DND-41 (cell line): ENCODE results near the gene EFCAB13.

Experiments used
- EZH2 ChIP-seq: IDR thresholded peaks from 3 replicates; pipeline ENCODE4 v1.6.1; 2012; ENCODE audit warnings: borderline replicate concordance, low read depth, mild to moderate bottlenecking, moderate library complexity, low read length, inconsistent platforms; ENCODE audit not compliant: severe bottlenecking
- TF ChIP-seq, protein P1 (sequence below): IDR thresholded peaks from 2 replicates; pipeline ENCODE4 v1.5.1; 2012; ENCODE audit warnings: borderline replicate concordance, low read length, moderate library complexity, mild to moderate bottlenecking; ENCODE audit not compliant: poor library complexity, severe bottlenecking; ENCODE audit errors: extremely low read depth

- TF ChIP-seq, protein P1, sequence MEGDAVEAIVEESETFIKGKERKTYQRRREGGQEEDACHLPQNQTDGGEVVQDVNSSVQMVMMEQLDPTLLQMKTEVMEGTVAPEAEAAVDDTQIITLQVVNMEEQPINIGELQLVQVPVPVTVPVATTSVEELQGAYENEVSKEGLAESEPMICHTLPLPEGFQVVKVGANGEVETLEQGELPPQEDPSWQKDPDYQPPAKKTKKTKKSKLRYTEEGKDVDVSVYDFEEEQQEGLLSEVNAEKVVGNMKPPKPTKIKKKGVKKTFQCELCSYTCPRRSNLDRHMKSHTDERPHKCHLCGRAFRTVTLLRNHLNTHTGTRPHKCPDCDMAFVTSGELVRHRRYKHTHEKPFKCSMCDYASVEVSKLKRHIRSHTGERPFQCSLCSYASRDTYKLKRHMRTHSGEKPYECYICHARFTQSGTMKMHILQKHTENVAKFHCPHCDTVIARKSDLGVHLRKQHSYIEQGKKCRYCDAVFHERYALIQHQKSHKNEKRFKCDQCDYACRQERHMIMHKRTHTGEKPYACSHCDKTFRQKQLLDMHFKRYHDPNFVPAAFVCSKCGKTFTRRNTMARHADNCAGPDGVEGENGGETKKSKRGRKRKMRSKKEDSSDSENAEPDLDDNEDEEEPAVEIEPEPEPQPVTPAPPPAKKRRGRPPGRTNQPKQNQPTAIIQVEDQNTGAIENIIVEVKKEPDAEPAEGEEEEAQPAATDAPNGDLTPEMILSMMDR = no peak
- TF ChIP-seq EZH2 = no peak
Observed at GRCh38 chr17:47338026-47338425, 14.3 kb downstream of the EFCAB13 start.
